NOMO-1 treated with dmso at 0.1 percent for 144 hours (cell line): ENCODE data around the gene PON1.

ENCODE experiments used
- DNase-seq: peaks from one replicate; lab custom pipeline; 2025; ENCODE audit not compliant: unreplicated experiment; lab: John Stamatoyannopoulos, UW

The PON1 gene

DNA sequence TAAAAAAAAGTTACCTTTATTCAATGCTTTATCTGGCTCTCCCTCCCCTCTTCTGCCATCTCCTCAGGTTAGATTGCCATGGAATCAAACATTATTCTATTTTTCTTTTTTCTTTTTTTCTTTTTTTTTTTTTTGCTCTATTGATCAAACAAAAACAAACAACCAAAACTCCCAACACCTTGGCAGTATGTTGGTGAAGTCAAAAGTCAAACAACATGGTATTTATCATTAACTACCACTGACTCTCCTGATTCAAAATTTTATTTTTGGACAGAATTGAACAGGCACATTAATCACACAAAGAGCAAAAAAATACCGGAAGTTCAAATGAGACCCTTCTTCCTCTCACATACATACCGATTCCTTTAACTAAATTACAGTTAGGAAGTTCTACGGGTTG, 6.4 kb downstream of the PON1 start:
- DNase-seq: no peak

DNA sequence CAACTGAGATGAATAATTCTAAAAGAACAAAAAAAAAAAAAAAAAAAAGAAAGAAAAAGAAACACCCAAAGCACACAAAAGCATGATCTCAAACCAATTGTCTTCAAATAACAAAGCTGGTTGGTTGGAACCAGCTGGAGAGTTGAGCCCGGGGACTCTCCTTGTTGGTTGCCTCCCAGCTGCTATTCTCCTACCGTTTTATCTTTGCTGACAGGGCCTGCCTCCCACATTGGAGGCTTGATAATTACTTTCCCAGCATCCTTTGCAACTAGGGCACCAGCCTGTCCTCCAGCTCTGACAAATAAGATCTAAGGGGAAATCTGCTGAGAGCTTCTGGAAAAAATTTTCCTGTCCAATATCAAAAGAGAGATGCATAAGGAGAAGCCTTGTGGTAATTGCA, 6.8 kb downstream of the PON1 start:
- no peak for DNase-seq

DNA sequence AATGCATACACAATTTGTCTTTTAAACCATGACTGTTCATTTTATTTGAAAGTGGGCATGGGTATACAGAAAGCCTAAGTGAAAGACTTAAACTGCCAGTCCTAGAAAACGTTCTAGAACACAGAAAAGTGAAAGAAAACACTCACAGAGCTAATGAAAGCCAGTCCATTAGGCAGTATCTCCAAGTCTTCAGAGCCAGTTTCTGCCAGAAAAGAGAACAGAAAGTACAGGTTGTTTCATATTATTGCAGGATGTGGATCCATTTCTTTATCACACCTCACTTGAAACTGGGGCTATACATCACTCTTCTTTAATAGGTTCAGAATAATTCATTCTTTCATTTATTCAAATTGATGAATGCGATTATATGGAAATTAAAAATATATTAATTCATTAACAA, 7.7 kb downstream of the PON1 start:
- DNase-seq: no peak

DNA sequence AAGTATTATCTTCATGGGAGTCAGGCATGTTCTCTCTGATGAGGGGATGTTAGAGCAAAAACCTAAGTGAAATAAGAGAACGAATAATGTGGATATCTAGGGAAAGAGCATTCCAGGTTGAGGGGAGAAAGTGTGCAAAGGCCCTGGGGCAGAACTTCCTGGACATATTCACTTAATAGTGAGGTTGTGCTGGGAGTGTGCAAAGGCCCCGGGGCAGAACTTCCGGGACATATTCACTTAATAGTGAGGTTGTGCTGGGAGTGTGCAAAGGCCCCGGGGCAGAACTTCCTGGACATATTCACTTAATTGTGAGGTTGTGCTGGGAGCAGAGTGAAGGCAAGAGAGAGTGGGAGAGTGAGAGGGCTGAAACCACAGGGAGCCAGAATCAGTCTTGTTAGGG, 11.8 kb downstream of the PON1 start:
- DNase-seq: no peak

DNA sequence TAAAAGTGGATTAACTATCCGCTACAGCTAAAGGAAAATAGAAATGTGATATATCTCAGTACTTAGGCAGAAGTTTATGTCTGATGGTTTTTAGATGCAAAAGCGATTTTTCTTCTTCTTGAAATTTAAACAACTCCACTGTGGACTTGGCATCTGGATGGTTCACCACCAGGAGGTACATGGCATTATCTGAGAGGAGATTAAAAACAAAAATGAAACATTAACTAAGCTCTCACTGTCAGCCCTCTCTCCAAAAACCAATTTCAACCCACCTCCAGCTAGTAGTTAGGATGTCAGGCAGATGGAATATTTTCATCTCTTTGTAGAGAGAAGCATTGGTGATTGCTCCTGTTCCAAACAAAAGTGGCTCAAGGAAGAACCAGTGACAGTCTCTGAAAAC, 12.9 kb downstream of the PON1 start:
- no peak for DNase-seq

DNA sequence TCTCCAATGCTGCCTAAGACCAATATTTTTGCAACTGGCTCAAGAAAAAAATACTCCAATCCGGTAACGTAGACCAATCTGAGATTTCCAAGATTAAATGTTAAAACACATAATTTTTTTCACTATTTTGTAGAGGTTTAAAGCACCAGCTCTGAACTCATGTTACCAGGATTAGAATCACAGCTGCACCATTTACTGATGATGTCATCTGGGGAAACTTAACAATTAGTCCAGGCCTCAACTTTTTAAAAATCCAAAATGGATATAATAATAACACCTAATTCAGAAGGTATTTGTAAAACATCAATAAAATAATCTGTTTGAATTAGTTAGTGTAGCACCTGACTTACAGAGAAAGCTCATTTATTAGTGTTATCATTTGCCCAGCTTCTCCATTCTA, 14.4 kb downstream of the PON1 start:
- DNase-seq: no peak

DNA sequence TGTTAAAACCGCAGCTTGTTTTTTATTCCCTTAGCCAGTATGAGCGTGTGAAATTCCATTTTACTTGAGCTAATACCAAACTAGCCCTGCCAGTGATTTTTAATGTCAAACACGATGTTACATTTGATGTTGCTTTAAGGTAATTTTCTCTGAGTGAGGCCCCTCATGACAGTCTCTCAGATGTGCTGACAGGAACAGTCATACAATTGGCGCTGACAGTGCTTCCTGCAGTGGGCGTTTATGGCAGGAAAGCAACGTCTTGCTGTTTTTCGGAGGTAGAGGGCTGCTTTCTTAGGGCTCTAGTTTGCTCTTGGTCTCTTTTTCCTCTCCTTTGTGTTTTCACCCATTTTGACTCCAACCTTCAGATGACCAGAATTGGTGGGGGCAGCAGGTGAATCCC, 19.3 kb downstream of the PON1 start:
- DNase-seq: no peak

DNA sequence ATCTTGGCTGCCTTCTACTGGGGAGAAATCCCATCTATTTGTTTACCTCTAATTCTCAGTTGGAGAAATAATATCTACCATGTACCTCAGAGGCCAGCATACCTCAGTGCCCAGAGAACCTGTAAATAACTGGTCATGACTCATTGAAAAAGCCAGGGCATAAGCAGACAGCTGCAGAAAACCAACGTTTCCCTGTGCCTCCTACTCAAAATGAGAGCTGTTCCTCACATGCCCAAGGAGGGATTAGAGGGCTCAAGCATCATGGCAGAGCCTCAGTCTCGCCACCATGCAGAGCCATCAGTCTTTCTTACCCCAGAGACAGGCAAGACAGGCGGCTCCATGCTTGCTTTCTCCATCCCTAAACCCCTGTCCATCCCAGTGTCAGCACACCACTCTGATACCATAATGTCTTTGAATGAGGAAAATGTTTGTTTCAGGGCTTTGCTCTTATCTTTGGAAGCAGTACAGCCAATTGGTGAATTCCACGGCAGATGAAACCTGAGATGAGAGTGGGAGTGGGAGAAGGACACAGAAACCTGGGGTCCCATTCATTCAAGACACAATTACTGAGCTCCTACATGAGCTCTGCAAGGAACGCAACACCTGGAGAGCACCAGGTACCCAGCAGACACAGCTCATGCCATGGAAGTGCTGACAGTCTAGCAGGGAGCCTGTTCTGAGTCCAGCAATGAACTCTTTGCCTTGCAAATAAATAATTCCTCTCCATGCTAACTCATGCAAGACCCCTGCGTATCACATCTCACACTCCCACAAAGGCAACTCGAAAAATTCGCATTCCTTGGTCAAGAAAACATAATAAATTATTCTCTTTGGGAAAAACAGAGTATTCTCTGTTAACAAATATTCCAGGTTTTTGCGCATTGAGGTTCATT, 21.1 kb downstream of the PON1 start:
- DNase-seq: no peak

DNA sequence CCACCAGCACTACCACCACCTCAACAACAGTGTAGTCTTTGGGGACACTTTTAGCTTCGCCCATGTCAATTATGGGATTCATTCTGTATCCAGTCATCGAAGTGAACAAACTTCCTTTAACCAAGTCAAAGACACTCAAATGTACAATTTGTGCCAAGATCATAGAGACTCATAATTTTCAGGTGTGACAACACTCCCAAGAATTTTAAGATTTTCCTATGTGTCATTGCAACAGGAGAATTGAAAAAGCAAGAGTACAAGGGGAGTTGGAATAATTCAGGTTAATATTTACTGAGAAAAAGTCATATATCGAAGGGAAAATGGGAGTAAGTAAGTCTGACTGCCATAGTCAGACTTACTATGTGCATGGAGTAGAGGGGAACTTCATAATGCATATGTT, 26.2 kb downstream of the PON1 start:
- DNase-seq: no peak

DNA sequence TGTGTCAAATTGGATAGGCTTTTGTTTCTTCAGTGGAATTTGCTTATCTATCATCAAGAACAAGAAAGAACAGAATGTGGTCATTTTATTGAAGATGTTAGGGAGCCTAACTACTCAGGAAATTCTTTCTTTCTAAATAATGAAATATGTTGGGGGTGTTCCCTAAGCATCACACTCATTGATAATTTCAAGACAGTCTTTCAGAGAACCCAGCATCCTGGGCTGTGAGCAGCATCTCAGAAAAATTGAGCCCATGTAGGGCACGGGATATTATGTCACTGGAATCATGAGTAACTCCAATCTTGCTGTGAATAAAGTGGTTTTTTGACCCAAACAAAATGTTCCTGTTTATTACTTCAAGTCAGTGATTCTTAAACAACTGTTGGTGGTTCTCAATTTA, 27.3 kb downstream of the PON1 start:
- no peak for DNase-seq

DNA sequence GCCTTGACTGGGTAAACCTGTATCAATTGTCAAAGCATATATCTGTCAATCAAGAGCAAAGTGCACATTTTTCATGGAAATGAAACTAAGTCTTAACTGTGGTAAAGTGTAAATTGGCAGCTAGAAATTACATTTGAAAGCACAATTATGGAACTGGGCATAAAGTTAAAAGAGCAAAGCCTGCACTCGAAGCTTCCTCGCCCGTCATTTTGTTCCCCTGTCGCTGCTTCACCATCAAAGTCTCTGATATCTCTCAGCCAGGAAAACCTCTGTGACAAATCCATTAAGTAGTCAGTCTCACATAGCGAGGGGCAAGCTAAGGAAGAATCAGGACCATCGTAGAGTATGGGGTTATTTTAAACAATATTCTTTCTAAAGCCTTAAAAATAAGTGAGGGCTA, 27.9 kb downstream of the PON1 start:
- DNase-seq: no peak

DNA sequence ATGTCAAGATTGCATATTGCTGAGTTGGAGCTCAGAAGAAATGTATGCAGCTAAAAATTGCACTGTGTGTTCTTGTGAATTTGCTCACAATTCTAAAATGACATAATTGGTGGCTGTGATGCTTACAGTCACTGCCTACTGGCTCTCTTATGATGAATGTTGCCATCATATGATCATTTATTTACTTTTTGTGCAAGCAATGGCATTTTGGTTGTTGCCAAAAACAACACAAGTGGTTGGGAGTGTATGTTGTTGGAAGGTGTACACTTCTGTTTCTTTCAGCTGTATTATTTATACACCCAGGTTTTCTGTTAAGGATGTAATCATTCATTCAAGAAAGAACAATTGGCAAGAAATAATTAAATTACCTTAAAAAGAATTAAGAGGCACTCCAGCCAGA, 28.9 kb downstream of the PON1 start:
- no peak for DNase-seq

DNA sequence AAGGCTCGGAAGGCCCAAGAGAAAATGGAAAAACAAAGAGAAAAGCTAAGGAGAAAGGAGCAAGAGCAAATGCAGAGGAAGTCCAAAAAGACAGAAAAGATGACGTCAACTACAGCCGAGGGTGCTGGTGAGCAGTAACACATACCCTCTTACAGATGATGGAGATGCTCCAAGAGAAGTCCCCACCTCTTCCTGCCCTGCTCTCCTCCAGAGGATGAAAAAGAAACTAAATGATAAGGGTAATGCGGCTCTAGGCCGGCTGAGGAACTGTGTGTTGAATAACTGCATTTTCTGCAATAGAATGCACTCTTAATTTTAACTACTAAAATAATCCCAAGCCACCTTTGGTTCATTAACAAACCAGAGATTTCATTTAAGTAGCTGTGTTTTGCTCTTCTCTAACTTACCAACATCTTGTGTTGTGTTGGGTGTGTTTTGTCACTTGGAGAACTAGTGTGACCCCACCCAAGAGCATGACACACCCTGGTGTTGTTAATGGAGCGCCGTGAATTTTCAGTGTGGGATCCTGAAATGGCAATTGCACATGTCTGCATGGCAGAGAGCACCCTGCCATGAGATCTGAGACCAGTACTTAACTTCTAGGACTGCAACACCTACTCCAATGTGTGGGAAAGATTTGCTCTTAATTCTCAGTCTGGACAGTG, 34.0 kb downstream of the PON1 start:
- no peak for DNase-seq

DNA sequence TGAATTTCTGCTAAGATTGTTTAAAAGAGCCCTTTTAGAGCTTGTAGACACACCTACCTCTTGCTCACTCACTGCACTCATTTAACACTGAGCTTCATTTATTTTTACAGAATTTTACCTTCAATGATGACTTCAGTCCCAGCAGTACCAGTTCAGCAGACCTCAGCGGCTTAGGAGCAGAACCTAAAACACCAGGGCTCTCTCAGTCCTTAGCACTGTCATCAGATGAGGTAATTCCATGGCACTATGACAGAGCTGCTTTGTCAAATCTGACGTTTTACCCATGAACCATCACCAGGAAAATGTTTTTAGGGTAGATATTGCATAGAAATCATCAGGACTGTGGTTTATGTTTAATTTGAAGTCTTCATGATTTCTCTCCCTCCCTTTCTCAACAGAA, 38.2 kb downstream of the PON1 start:
- DNase-seq: no peak

DNA sequence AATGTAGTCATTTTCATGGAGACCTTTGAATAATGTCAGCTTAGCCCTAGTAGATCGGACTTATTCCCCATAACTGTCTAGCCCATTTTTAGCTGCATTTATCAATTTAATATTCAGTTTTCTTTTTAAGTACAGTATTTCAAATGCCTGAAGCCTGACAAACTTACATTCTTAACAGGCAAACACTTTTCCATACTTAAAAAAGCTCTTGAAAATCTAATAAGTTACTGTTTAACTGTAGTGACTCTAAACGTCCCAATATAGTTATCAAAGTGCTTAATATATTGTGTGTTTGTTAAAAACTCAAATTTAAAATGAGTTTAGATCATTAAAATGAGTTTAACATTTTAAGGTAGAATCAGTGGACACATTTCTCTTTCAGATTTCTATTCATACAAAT, 44.9 kb downstream of the PON1 start:
- no peak for DNase-seq

DNA sequence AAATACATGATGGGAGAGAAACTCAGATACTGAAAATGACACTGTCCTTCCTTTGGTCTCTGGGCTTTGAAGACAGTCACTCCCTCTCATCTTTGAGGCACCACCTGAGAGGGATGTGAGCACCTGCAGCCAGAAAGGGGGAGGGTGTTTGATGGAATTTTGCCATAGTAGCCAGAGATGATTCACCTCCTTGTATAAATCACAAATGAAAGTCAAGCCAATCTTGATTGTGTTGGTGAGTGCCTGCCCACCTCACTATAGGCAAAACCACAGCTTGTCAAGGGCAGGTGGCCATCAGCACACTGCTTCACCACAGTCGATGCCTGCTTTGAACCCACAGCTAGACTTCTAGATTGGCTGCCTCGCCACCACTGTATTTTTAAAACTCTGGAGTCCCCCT, 48.2 kb downstream of the PON1 start:
- DNase-seq: no peak

DNA sequence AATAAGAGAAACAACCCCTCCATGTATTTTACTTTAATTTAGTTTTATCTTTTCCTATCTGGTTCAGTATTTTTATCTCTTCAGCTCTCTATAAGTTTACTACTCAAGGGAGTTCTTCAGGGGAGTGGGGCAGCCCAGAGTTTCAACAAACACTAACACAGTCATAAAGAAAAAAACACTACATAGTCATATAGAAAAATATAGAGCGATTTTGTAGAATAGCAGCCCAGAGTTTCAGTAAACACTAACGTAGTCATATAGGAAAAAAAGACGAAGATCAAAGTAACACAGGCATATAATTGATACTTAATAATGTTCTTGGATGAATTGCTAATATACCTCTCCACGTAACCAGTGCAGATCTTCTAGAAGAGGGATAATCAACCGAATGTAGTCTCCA, 54.7 kb downstream of the PON1 start:
- DNase-seq: no peak

DNA sequence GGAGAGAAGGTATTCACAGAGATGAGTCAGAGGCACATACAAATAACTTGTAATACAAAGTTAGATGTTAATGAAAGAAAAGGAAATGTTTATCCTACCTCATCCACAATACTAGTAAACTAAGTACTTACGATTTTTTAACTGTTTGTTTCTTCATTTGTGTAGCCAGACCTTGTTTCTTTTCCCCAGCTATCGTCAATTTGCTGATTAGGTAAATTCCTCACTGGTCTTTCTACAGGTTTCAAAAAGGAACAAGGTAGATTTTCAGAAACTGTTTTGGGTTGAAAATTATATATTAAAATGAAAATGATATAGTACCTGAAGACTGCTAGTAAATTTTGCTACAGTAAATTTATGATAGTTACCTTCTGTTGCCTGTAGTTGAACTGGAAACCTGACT, 56.6 kb downstream of the PON1 start:
- no peak for DNase-seq

DNA sequence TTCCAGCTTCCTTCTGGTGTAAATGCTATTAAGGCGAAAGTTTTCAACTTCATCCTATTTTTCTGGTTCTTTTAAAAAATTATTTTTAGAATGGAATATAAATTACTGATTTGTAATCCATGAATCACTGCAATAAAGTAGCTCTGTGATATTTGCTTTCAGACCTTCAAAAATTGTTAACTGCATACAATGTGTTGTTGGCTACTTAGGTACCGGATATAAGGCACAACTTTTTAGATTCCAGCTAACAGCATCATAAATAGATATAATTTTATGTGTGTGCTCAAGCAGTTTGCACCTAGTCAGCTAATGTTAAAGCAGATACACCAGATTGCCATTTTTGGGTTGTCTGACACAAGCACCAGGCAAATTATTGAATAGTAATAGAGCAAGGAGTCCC, 58.7 kb downstream of the PON1 start:
- no peak for DNase-seq

DNA sequence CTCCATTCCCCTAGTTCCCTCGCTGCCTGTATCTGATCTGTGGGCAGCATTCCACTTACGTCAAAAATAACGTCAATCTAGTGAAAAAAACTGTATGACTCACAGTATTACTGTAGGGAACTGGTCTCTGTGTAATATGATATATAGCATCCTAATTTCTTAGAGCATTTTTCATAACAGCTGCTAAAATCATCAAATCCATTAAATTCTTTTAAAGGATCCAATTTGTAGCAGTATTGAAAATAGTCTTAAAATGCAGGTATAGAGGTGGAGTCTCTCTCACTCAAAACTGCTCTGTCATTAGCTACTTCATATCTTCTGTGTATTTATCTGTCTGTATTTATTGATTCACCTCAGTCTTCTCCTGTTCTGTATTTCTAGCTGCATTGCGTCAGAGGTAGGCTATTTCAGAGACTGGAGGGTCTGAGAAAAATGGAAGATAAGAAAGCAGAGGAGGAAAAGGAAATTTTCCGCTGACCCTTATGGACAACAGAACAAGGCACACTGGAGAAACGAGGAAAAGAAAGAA, 59.9 kb downstream of the PON1 start:
- no peak for DNase-seq

DNA sequence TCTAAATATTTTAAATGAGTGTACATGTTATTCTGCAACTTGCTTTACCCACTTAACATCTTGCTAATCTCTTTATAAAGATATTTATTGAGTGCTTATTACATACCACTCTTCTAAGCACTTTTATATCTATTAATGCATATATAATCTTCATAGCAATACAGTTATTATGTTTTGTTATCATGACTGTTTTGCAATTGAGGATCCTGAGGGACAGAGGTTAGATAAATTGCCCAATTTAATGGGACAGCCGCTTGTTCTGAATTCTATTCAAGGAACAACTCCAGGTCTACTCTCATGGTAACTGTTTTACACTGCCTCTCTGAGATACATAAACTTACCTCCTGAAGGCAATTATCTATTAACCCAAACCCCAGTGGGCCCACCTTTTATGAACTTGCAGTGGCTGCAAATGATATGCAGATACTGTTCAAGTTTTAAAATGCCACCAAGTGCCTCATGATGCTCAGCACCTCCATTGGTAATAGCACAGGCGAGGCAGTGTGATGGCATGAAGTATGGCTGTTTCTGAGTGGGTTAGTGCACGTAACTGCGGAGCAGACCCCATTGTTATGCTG, 60.5 kb downstream of the PON1 start:
- DNase-seq: no peak

DNA sequence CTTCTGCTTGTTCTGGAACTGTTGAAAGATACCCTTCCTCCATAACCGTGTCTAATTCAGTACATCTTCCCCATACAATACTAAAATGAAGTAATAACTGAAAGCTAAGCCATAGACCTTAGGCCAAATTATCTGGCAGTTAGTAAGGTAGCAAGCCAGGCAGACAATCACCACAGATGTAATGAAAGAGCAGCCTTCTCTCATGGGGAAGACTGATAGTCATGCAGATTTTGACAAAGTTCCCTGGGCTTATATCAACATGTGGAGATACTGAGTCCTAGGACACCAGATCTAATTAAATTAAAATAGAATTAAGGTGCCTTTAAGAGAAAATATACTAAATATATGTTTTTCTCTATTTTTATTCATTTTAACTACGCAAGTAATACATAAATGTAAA, 61.5 kb downstream of the PON1 start:
- no peak for DNase-seq
